ENCODE data around the gene TLR10.

TLR10 gene

DNA sequence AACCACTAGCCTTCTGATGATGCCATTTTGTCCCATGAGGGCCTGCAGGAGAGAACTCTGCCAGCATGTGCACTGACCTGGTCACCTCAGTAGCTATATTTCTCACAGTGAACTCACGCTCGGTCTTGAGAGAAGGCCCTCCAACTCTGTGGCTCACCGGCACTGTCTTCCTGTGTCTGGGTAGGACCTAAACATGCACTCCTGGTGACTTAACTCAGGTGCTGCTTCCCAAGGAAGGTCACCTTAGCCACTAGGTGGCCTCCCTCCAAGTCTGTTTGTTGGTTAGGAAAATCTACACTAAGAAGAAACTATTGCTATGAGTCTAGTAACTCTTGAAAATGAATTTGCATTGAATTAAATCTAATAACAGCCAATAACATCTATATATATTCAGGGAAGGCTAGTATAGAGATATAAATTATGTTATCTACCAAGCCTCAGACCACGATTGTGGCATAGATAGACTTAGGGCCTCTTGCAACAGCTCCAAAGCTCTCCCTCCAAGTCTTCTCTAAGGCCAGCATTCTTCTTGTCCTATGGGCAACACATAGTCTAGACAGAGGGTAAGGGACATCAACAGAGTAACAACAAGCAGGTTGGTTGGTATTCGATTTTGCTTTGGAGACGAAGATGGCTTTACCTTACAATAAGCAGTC lies 24.7 kb downstream of the TLR10 start:
- no peak overlapping the region; the same call in 1 of the 2 replicates for H2AFZ ChIP-seq (ENCODE audit: low read length)
- peaks cover 62% of the 10 kb centered on the region for H3K4me1 ChIP-seq (ENCODE audit: insufficient read depth, low read length, severe bottlenecking)
- H3K4me2 ChIP-seq (ENCODE audit: low read length): peak overlapping the region; percentile 22; the same call in 1 of the 2 replicates
- TF ChIP-seq, protein P1, sequence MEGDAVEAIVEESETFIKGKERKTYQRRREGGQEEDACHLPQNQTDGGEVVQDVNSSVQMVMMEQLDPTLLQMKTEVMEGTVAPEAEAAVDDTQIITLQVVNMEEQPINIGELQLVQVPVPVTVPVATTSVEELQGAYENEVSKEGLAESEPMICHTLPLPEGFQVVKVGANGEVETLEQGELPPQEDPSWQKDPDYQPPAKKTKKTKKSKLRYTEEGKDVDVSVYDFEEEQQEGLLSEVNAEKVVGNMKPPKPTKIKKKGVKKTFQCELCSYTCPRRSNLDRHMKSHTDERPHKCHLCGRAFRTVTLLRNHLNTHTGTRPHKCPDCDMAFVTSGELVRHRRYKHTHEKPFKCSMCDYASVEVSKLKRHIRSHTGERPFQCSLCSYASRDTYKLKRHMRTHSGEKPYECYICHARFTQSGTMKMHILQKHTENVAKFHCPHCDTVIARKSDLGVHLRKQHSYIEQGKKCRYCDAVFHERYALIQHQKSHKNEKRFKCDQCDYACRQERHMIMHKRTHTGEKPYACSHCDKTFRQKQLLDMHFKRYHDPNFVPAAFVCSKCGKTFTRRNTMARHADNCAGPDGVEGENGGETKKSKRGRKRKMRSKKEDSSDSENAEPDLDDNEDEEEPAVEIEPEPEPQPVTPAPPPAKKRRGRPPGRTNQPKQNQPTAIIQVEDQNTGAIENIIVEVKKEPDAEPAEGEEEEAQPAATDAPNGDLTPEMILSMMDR (IDR thresholded peaks at IDR 0.05; ENCODE audit: low read length): peak; percentile 73
- TF ChIP-seq EZH2 (IDR thresholded peaks at IDR 0.05; ENCODE audit: borderline replicate concordance, low read length): no peak
- H3K27me3 ChIP-seq (ENCODE audit: insufficient read depth, low read length): no peaks in the 10 kb centered on the region
- H4K20me1 ChIP-seq (ENCODE audit: insufficient read depth, low read length): no peaks in the 10 kb centered on the region
- no peaks in the 10 kb centered on the region for H3K79me2 ChIP-seq (ENCODE audit: insufficient read depth, low read length)
- H3F3A ChIP-seq (ENCODE audit: insufficient read depth, low read length): peaks cover 4% of the 10 kb centered on the region; the same call in 1 of the 2 replicates
- H3K4me3 ChIP-seq (ENCODE audit: low read depth, low read length, poor library complexity, severe bottlenecking): no peak overlapping the region
- H3K27ac ChIP-seq (ENCODE audit: low read depth, low read length, poor library complexity, severe bottlenecking): peak overlapping the region; percentile 100
- peak overlapping the region; percentile 11; the same call in 1 of the 2 replicates for H3K9ac ChIP-seq (ENCODE audit: low read length)
- H3K36me3 ChIP-seq (ENCODE audit: insufficient read depth, low read length): no peaks in the 10 kb centered on the region
- no peaks in the 10 kb centered on the region for H3K9me3 ChIP-seq (ENCODE audit: low read length)
- no peaks in the 10 kb centered on the region for H3K9me2 ChIP-seq (ENCODE audit: low read depth, low read length)

DNA sequence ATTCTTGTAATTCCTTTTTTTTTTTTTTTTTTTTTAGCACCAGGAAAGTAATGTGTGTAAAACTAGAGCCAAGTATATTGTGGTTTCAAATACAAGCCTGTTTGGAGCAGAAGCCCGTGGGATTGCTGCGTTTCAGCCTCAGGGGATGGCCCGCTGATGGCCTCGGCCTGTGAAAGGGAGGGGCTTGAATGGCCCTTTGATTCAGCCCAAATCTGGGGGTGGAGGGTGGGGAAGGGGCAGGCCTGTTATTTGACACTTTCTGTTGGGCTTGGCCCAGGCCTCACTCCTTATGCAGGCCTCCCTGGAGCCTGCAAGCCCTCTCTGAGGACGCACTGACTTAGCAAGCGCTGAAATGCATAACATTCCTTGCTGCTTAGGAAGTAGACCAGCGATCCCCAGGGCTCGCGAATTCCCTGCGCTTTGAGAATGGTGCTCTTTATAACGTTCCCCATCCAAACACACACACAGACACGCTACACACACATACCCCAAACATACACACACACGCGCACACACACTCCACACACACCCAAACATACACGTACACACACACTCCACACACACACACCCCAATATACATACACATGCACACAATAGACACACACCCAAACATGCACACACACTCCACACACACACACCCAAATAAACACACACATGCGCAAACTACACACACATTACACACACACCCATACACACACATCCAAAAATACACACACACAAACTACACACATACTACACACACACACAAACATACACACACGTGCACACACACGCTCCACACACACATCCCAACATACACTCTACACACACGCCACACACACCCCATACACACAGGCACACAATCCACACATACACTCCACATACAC lies 29.6 kb downstream of the TLR10 start:
- H3K36me3 ChIP-seq (ENCODE audit: insufficient read depth, low read length): no peaks in the 10 kb centered on the region; the same call in 1 of the 2 replicates
- no peak overlapping the region for H3K4me3 ChIP-seq (ENCODE audit: low read depth, low read length, poor library complexity, severe bottlenecking)
- no peak overlapping the region for H3K9ac ChIP-seq (ENCODE audit: low read length)
- H3K4me2 ChIP-seq (ENCODE audit: low read length): no peak overlapping the region
- H3K9me3 ChIP-seq (ENCODE audit: low read length): peaks cover 5% of the 10 kb centered on the region; the same call in 1 of the 2 replicates
- no peak overlapping the region for H3K27ac ChIP-seq (ENCODE audit: low read depth, low read length, poor library complexity, severe bottlenecking)
- H3K79me2 ChIP-seq (ENCODE audit: insufficient read depth, low read length): no peaks in the 10 kb centered on the region
- H3K27me3 ChIP-seq (ENCODE audit: insufficient read depth, low read length): no peaks in the 10 kb centered on the region
- peaks cover 25% of the 10 kb centered on the region for H3K4me1 ChIP-seq (ENCODE audit: insufficient read depth, low read length, severe bottlenecking)
- TF ChIP-seq, protein P1 (IDR thresholded peaks at IDR 0.05; ENCODE audit: low read length): no peak
- TF ChIP-seq EZH2 (IDR thresholded peaks at IDR 0.05; ENCODE audit: borderline replicate concordance, low read length): no peak
- no peaks in the 10 kb centered on the region for H3F3A ChIP-seq (ENCODE audit: insufficient read depth, low read length)
- H4K20me1 ChIP-seq (ENCODE audit: insufficient read depth, low read length): no peaks in the 10 kb centered on the region
- no peak overlapping the region for H2AFZ ChIP-seq (ENCODE audit: low read length)
- no peaks in the 10 kb centered on the region for H3K9me2 ChIP-seq (ENCODE audit: low read depth, low read length)

DNA sequence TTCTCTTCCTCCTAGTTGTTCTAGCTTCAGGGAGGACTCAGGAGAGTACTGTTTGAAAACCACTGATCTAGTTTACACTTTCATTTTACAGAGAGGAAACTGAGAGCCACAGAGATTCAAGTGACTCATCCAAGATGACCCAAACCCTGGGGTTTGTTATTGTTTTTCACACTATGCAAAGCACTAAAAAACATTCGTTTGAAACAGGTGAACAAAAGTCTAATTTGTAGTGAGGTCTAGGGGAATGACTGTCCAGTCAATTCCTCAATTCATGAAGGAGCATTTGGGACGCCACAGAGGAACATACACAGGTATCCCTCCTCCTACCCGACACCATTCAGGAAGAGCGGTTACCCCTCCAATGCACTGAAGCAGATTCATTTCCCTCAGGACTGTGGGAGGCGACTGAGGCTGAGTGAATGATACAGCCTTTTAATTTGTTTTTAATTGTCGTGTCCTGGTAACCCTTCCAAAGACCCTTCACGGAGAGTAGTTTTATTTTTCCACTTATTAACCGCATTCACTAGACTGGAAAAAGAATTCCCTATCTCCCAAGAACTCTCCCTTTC lies 30.3 kb downstream of the TLR10 start:
- no peaks in the 10 kb centered on the region for H4K20me1 ChIP-seq (ENCODE audit: insufficient read depth, low read length)

More for the DNA sequence above, 30.3 kb downstream of the TLR10 start:
- Histone ChIP-seq H3K79me2 (ENCODE audit: insufficient read depth, low read length) (no peaks in the 10 kb centered on the region), H3K27ac (ENCODE audit: low read depth, low read length, poor library complexity, severe bottlenecking) (no peak overlapping the region), H3F3A (ENCODE audit: insufficient read depth, low read length) (no peaks in the 10 kb centered on the region), H3K27me3 (ENCODE audit: insufficient read depth, low read length) (no peaks in the 10 kb centered on the region), H3K4me3 (ENCODE audit: low read depth, low read length, poor library complexity, severe bottlenecking) (no peak overlapping the region), H3K9me2 (ENCODE audit: low read depth, low read length) (no peaks in the 10 kb centered on the region), H3K9me3 (ENCODE audit: low read length) (peaks cover 10% of the 10 kb centered on the region), H3K4me2 (ENCODE audit: low read length) (no peak overlapping the region), H2AFZ (ENCODE audit: low read length) (no peak overlapping the region), H3K9ac (ENCODE audit: low read length) (no peak overlapping the region), H3K4me1 (ENCODE audit: insufficient read depth, low read length, severe bottlenecking) (peaks cover 18% of the 10 kb centered on the region), H3K36me3 (ENCODE audit: insufficient read depth, low read length) (no peaks in the 10 kb centered on the region; the same call in 1 of the 2 replicates)
- TF ChIP-seq, protein P1 (IDR thresholded peaks at IDR 0.05; ENCODE audit: low read length): no peak
- no peak for TF ChIP-seq EZH2 (IDR thresholded peaks at IDR 0.05; ENCODE audit: borderline replicate concordance, low read length)
